ENCODE data around the gene CEP41.

Gene CEP41

DNA sequence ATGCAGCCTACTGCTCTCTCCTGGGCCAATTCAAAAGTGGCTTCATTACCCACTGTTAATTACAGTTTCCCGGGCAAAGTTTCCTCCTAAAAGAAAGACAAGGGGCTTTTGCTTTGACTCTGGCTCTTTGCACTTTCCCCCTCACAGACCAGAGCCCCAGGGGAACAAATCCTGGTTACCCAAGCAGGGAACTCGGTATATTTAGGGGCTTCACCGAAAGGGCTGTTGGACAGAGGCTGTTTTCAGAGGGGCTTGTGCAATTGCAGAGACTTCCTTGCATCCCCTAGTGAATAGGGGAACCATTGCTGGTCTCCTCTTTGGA lies 53.5 kb downstream of the CEP41 start:
- ATAC-seq: no peak
- no peak for TF ChIP-seq BACH2 (CRISPR knock-in tag; IDR thresholded peaks at IDR 0.05; ENCODE audit: borderline replicate concordance)
- no peak for TF ChIP-seq ISL1 (CRISPR knock-in tag; IDR thresholded peaks at IDR 0.05)
- TF ChIP-seq, protein P1, sequence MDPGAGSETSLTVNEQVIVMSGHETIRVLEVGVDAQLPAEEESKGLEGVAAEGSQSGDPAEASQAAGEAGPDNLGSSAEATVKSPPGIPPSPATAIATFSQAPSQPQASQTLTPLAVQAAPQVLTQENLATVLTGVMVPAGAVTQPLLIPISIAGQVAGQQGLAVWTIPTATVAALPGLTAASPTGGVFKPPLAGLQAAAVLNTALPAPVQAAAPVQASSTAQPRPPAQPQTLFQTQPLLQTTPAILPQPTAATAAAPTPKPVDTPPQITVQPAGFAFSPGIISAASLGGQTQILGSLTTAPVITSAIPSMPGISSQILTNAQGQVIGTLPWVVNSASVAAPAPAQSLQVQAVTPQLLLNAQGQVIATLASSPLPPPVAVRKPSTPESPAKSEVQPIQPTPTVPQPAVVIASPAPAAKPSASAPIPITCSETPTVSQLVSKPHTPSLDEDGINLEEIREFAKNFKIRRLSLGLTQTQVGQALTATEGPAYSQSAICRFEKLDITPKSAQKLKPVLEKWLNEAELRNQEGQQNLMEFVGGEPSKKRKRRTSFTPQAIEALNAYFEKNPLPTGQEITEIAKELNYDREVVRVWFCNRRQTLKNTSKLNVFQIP (CRISPR knock-in tag; IDR thresholded peaks at IDR 0.05; ENCODE audit: borderline replicate concordance, low read depth): no peak
- no peak for TF ChIP-seq ZNF70 (CRISPR knock-in tag; IDR thresholded peaks at IDR 0.05)
- TF ChIP-seq PPARA (CRISPR knock-in tag; IDR thresholded peaks at IDR 0.05; ENCODE audit: borderline replicate concordance): no peak
- no peak for TF ChIP-seq RARB (CRISPR knock-in tag; IDR thresholded peaks at IDR 0.05)
- no peak for TF ChIP-seq OSR1 (CRISPR knock-in tag; IDR thresholded peaks at IDR 0.05)
- TF ChIP-seq SNAI2 (CRISPR knock-in tag; IDR thresholded peaks at IDR 0.05): no peak
- no peak for TF ChIP-seq ZFP30 (CRISPR knock-in tag; IDR thresholded peaks at IDR 0.05)
- TF ChIP-seq, protein P2, sequence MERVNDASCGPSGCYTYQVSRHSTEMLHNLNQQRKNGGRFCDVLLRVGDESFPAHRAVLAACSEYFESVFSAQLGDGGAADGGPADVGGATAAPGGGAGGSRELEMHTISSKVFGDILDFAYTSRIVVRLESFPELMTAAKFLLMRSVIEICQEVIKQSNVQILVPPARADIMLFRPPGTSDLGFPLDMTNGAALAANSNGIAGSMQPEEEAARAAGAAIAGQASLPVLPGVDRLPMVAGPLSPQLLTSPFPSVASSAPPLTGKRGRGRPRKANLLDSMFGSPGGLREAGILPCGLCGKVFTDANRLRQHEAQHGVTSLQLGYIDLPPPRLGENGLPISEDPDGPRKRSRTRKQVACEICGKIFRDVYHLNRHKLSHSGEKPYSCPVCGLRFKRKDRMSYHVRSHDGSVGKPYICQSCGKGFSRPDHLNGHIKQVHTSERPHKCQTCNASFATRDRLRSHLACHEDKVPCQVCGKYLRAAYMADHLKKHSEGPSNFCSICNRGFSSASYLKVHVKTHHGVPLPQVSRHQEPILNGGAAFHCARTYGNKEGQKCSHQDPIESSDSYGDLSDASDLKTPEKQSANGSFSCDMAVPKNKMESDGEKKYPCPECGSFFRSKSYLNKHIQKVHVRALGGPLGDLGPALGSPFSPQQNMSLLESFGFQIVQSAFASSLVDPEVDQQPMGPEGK (CRISPR knock-in tag; IDR thresholded peaks at IDR 0.05; ENCODE audit: borderline replicate concordance): no peak
- TF ChIP-seq, protein P3, sequence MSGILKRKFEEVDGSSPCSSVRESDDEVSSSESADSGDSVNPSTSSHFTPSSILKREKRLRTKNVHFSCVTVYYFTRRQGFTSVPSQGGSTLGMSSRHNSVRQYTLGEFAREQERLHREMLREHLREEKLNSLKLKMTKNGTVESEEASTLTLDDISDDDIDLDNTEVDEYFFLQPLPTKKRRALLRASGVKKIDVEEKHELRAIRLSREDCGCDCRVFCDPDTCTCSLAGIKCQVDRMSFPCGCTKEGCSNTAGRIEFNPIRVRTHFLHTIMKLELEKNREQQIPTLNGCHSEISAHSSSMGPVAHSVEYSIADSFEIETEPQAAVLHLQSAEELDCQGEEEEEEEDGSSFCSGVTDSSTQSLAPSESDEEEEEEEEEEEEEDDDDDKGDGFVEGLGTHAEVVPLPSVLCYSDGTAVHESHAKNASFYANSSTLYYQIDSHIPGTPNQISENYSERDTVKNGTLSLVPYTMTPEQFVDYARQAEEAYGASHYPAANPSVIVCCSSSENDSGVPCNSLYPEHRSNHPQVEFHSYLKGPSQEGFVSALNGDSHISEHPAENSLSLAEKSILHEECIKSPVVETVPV (CRISPR knock-in tag; IDR thresholded peaks at IDR 0.05): no peak
- no peak for TF ChIP-seq TOX (CRISPR knock-in tag; IDR thresholded peaks at IDR 0.05; ENCODE audit: borderline replicate concordance)
- TF ChIP-seq CSDC2 (CRISPR knock-in tag; IDR thresholded peaks at IDR 0.05): no peak
- no peak for TF ChIP-seq ZNF565 (CRISPR knock-in tag; conservative IDR thresholded peaks at IDR 0.05; ENCODE audit: low read depth)
- no peak for TF ChIP-seq TCF4 (CRISPR knock-in tag; IDR thresholded peaks at IDR 0.05; ENCODE audit: borderline replicate concordance)
- no peak for TF ChIP-seq ZC3H10 (CRISPR knock-in tag; IDR thresholded peaks at IDR 0.05)
- TF ChIP-seq, protein P4, sequence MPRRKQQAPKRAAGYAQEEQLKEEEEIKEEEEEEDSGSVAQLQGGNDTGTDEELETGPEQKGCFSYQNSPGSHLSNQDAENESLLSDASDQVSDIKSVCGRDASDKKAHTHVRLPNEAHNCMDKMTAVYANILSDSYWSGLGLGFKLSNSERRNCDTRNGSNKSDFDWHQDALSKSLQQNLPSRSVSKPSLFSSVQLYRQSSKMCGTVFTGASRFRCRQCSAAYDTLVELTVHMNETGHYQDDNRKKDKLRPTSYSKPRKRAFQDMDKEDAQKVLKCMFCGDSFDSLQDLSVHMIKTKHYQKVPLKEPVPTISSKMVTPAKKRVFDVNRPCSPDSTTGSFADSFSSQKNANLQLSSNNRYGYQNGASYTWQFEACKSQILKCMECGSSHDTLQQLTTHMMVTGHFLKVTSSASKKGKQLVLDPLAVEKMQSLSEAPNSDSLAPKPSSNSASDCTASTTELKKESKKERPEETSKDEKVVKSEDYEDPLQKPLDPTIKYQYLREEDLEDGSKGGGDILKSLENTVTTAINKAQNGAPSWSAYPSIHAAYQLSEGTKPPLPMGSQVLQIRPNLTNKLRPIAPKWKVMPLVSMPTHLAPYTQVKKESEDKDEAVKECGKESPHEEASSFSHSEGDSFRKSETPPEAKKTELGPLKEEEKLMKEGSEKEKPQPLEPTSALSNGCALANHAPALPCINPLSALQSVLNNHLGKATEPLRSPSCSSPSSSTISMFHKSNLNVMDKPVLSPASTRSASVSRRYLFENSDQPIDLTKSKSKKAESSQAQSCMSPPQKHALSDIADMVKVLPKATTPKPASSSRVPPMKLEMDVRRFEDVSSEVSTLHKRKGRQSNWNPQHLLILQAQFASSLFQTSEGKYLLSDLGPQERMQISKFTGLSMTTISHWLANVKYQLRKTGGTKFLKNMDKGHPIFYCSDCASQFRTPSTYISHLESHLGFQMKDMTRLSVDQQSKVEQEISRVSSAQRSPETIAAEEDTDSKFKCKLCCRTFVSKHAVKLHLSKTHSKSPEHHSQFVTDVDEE (CRISPR knock-in tag; IDR thresholded peaks at IDR 0.05): no peak
- no peak for TF ChIP-seq ESRRG (CRISPR knock-in tag; IDR thresholded peaks at IDR 0.05)
- TF ChIP-seq ZFP3 (CRISPR knock-in tag; IDR thresholded peaks at IDR 0.05): no peak
- no peak for TF ChIP-seq ARNTL (CRISPR knock-in tag; IDR thresholded peaks at IDR 0.05; ENCODE audit: borderline replicate concordance, low read depth)

GRCh38 chr7:130386876-130387275 lies 53.9 kb downstream of the CEP41 start:
- no peak for ATAC-seq
- TF ChIP-seq TCF4 (CRISPR knock-in tag; IDR thresholded peaks at IDR 0.05; ENCODE audit: borderline replicate concordance): no peak
- TF ChIP-seq, protein P4 (CRISPR knock-in tag; IDR thresholded peaks at IDR 0.05): no peak
- TF ChIP-seq, protein P5, sequence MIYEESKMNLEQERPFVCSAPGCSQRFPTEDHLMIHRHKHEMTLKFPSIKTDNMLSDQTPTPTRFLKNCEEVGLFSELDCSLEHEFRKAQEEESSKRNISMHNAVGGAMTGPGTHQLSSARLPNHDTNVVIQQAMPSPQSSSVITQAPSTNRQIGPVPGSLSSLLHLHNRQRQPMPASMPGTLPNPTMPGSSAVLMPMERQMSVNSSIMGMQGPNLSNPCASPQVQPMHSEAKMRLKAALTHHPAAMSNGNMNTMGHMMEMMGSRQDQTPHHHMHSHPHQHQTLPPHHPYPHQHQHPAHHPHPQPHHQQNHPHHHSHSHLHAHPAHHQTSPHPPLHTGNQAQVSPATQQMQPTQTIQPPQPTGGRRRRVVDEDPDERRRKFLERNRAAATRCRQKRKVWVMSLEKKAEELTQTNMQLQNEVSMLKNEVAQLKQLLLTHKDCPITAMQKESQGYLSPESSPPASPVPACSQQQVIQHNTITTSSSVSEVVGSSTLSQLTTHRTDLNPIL (CRISPR knock-in tag; IDR thresholded peaks at IDR 0.05; ENCODE audit: low read depth): no peak

Measured in SK-N-SH treated with all-trans-retinoic acid at 6 μM for 48 hours (cell line).